HuH-7.5 (cell line): ENCODE measurements around the gene SMPDL3A.

ENCODE experiments used
- DNase-seq: peaks from one replicate; pipeline ENCODE4 v3.0.0; 2011; ENCODE audit warnings: low spot score

Gene SMPDL3A

DNA sequence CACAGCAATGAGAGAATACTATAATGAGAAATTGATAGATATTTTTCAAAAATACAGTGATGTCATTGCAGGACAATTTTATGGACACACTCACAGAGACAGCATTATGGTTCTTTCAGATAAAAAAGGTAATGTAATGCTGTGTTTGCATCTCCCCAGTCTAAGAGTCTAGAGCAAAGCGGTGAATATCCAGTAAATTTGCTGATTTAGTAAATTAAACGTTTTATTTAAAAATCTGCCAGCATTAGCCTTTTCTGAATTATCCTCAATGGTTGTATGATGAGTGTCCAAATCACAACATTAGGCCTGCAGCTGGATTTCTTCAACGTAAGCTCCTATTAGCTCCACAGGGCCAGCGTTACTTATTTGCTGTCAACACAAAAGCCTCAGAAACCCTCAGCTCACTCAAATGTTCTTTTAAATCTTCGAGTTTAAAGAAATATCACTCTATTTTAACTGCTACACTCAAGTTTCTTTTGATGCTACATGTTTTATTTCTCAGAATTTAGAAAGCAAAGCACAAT is 16.0 kb downstream of the SMPDL3A start:
- no peak for DNase-seq

- DNase-seq, result no peak
Observed at GRCh38 chr6:122806291-122806690, 17.2 kb downstream of the SMPDL3A start.

- DNase-seq, result no peak
Observed at GRCh38 chr6:122808121-122808885, 19.2 kb downstream of the SMPDL3A start.

GRCh38 chr6:122809001-122809400 is 19.9 kb downstream of the SMPDL3A start:
- no peak for DNase-seq

DNA sequence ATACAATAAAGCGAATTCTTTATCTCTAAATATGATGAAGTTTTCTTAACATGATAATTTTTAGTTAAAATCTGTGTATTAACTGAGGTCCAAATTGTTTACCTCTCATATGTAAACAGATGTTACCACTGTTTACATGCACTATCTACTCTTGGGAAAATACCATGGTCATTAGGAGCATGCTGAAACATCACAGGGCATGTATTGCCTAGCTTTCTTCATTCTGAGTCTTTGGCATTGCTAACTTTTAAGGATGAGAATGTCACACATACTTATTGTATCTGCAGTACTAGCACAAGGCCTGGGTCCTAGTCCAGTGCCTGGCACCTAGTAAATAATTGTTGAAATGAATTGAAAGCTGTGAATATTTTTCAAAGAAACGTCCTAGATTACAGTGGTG is 20.6 kb downstream of the SMPDL3A start:
- DNase-seq, result no peak

DNA sequence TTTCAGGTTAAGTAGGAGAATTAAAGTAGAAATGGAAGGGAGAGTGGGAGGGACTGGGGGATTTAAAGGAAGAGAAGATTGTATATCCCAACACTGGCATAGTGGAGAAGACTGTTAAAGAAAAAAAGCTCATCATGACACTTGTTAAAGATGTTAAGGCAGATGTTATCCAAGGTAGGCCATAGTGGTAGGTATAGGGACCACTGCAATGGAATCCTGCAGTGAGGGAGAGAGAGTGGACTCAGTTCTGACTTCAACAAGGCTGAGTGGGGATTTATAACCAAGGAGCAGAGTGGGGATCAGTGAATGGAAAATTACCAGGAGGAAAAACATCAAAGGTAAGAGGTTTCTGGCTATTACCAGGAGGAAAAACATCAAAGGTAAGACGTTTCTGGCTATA is 21.1 kb downstream of the SMPDL3A start:
- no peak for DNase-seq

DNA sequence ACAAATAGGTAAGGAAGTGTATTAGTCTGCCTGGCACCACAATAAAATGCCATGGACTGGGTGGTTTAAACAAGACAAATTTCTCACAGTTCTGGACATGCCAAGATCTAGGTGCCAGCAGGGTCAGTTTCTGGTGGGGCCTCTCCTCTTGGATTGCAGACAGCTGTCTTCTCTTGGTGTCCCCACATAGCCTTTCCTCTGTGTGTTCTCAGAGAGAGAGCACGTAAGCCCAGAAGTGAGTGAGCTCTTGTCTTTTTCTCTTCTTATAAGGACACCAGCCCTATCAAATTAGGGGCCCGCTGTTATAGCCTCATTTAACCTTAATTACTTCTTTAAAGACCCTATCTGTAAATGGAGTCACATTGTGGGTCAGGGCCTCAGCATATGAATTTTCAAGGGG is 28.3 kb downstream of the SMPDL3A start:
- no peak for DNase-seq

DNA sequence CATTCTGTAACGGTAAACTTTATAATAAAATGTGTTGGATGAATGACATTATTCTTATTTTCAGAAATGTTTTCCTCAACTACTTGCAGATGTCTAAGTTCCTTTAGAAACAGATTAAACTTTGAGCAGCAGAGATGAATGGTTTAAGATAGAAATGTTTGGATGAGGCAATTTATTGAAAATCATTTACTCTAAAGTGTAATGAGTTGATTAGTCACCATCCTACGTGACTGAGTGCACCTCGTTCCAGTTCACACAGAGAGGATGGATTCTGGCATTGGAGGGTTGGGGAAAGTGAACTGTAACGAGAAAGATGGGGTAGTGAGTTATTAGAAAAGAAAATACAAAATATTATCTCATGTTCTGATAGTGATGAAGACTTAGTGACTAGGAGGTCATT is 28.7 kb downstream of the SMPDL3A start:
- no peak for DNase-seq

GRCh38 chr6:122818866-122819265 is 29.8 kb downstream of the SMPDL3A start:
- no peak for DNase-seq

DNA sequence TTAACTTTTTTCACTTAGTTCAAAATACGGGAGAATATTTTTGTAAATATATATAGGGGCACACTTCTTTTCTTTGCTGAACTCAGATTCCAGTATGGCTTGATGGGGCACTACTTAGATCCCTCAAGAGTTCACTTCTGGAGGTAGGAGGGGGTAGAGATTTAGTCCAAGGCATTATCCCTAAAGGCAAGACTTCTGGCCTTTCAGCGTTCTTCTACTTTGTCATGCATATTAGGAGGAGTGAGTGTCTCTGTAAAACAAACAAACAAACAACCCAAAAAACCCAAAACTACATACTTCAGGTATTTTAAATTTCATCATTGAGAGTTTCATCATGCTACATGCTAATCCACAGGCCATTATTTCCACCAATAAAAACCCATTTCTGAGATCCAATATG is 32.0 kb downstream of the SMPDL3A start:
- no peak for DNase-seq

GRCh38 chr6:122825163-122825562 is 36.1 kb downstream of the SMPDL3A start:
- no peak for DNase-seq

DNA sequence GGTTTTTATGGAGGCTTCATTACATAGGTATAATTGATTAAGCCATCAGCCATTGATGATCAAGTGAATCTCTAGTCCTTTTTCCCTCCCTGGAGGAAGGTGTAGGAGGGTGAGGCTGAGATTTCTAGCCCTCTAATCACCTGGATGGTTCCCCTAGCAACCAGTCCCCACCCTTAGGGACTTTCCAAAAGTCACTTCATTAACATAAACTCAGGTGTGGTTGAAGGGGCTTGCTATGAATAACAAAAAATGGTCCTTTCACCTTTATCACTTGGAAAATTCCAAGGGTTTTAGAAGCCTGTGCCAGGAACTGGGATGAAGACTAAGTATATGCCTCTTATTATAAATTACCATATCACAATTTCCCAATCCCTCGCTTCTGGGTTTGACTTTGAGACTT is 40.4 kb downstream of the SMPDL3A start:
- no peak for DNase-seq

- no peak for DNase-seq
Observed at GRCh38 chr6:122831511-122831910, 42.5 kb downstream of the SMPDL3A start.

- DNase-seq, result no peak
Observed at GRCh38 chr6:122832459-122832858, 43.4 kb downstream of the SMPDL3A start.

GRCh38 chr6:122833021-122833491 is 44.0 kb downstream of the SMPDL3A start:
- DNase-seq, result no peak

DNA sequence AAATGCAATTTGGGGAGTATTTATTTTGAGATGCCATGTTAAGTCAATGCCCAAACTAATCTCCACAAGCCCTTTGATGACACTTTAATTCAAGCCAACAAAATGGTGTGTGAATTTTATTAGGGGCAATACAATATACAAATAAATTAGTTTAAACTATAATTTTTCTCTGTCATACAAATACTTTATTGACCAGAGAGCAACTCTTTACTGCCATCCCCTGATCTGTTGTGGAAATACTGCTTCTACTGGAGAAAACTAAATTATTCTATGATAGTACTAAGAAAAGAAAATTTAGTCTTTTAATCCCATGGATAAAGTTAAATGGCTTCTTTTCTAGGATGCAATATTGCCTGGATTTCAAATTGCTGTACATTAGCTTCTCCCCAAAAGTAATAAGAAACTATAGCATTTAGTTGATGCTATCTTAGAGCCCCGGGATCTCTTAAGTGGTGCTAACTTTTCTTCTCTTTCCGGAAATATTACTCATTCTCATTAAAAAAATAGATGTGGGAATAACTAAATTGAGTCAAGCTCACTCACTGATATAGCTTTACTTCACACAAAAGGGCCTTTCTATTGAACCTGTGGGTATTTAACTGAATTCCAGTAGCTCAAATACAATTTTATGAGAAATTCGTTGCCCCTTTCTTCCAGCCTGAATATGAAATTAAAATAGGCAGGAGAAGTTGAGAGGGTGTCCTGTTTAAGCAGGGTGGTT is 49.2 kb downstream of the SMPDL3A start:
- peak; percentile 22 for DNase-seq

DNA sequence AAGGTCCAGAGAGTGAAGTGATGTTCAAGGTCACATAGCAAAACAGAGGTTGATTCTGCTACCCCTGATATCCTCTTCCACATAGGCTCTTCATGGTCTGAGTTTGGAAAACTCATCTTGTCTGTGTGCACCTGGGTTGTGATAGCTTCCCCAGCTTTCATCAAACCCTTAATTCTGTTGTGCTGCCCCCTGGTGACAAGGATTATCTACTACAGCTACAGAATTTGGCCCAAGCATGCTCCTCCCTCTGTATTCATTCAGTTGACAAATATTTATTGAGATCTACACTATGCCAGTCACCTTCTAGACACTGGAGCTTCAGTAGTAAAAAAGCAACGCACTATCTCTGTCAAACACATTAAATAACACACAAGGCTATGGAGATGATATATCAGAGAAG is 50.4 kb downstream of the SMPDL3A start:
- peak; percentile 74 for DNase-seq

GRCh38 chr6:122839906-122840305 is 50.8 kb downstream of the SMPDL3A start:
- no peak for DNase-seq

DNA sequence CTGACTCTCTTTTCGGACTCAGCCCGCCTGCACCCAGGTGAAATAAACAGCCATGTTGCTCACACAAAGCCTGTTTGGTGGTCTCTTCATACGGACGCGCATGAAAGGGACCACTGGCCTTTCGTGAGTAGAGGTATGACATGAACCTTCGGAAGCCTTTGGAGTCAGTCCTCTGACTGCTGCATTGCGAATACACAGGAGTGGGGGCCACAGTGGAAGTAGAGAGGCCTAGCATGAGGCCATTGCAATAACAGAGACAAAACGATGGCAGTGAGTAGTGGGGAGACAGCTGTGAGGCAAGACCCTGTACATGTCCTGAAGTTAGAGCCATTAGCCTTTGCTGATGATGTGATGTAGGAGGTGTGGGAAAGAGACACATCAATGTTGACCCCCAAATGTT is 56.4 kb downstream of the SMPDL3A start:
- DNase-seq, result no peak

DNA sequence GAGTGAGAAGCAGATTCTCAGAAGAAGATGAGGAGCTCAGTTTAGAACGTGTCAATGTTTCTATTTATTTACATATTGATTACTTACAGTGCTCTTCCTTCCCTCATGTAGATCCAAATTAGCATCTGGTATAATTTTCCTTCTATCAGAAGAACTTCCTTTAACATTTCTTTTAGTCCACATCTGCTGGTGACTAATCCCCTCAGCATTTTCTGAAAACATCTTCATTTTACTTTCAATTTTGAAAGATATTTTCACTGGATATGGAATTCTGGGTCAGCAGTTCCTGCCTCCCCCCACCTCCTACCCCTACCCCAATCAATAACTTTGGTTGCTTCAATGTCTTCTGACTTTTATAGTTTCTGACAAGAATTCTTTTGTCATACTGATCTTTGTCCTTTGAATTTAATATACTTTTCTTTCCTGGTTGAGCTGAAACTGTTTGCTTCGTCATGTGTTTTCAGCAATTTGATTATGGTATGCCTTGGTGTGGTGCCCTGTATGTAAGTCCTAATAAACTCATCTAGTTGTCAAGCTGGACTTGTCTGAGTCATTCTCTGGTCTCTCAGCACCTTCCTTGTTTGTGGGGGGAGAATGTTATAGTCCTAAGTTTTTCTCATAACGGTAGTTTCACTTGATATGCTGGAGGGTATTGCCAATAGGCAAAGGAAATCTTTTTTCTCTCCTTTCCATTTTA is 57.0 kb downstream of the SMPDL3A start:
- DNase-seq, result no peak

- DNase-seq, result no peak
Observed at GRCh38 chr6:122853259-122853995, 64.4 kb downstream of the SMPDL3A start.
